Activated naive CD8-positive, alpha-beta T cell treated with anti-CD3 and anti-CD28 coated beads, Interleukin-2, amount 50 U/mL, for 24 hours (primary cell): ENCODE data around the gene PRDX3.
"Not testable (repeated sequence)": the region's sequence is repeated elsewhere in the genome, so short reads cannot be mapped to it uniquely, and the experiment has no call there.

ENCODE experiments used
- ATAC-seq: fragments of 150-1000 bp; cut with Tn5 transposase; one replicate; pipeline ENCODE4 v1.10.0; 2021
- DNase-seq: peaks from one replicate; pipeline ENCODE4 v3.0.0; 2021
- H3K27ac Mint-ChIP-seq: one replicate; pipeline ENCODE4 v1.8.0; 2021; ENCODE audit warnings: mild to moderate bottlenecking, mixed read lengths
- H3K27me3 Mint-ChIP-seq: one replicate; pipeline ENCODE4 v1.8.0; 2021; ENCODE audit warnings: mixed read lengths
- H3K36me3 Mint-ChIP-seq: one replicate; pipeline ENCODE4 v1.8.0; 2021; ENCODE audit warnings: low read depth, mixed read lengths
- H3K4me1 Mint-ChIP-seq: one replicate; pipeline ENCODE4 v1.8.0; 2021; ENCODE audit warnings: mixed read lengths
- H3K4me3 Mint-ChIP-seq: one replicate; pipeline ENCODE4 v1.8.0; 2021; ENCODE audit warnings: mild to moderate bottlenecking, moderate library complexity, mixed read lengths
- H3K9me3 Mint-ChIP-seq: one replicate; pipeline ENCODE4 v1.8.0; 2021; ENCODE audit warnings: mixed read lengths

Gene PRDX3

DNA sequence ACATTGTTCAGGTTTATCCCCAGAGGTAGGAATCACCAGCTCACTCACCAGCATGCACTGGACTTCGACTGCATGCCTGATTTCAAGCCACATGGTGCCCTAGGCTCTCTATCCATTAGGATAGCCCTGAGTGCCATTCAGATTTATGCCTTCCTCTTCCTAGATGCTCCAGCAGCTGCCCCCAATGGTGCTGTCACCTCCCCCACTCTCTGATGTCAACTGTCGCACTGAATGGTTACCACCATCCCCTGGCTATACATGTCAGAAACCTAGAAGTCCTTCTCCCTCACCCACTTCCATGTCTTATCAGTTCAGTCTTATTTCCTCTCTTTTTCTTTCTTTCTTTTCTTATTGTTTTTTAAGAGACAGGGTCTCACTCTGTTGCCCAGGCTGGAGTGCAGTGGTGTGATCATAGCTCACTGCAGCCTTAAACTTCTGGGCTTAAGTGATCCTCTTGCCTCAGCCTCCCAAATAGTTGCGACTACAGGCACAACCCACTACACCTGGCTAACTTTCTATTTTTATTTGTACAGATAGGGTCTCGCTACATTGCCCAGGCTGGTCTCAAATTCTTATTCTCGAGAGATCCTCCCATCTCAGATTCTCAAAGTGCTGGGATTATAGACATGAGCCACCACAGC lies 16.0 kb downstream of the PRDX3 start:
- Mint-ChIP-seq H3K9me3 (no peaks in the 10 kb centered on the region), H3K27me3 (no peaks in the 10 kb centered on the region), H3K4me3 (no peak overlapping the region), H3K36me3 (peaks cover 47% of the 10 kb centered on the region), H3K27ac (peak overlapping the region; percentile 57), H3K4me1 (peaks cover 40% of the 10 kb centered on the region)
- ATAC-seq (no peak), DNase-seq (no peak)

- ATAC-seq: no peak
- H3K27ac Mint-ChIP-seq: peak overlapping the region; percentile 57
- no peaks in the 10 kb centered on the region for H3K9me3 Mint-ChIP-seq
- no peak for DNase-seq
- H3K27me3 Mint-ChIP-seq: no peaks in the 10 kb centered on the region
- peaks cover 42% of the 10 kb centered on the region for H3K36me3 Mint-ChIP-seq
- H3K4me1 Mint-ChIP-seq: peaks cover 36% of the 10 kb centered on the region
- H3K4me3 Mint-ChIP-seq: no peak overlapping the region
These were observed 16.7 kb downstream of the PRDX3 start for GRCh38 chr10:119161680-119162451.

DNA sequence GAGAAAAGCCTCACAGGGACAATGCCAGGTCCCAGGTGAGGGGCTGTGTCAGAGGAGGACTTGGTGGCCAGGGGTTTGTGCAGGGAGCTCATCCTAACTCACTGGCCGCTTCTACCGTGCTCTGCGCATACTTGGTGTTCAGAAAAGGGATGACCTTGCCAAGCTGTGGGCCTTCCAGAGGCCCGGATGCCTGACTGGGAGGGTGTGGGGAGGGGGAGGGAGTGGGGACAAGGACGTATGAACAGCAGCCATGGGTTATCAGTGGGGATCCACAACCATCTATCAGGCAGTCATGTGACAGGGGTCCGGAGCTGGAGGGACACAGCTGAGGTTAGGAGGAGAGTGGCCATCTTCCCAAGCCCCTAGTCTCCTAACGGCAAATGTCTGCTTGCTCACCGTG lies 19.3 kb downstream of the PRDX3 start:
- H3K4me1 Mint-ChIP-seq: peaks cover 21% of the 10 kb centered on the region
- H3K27ac Mint-ChIP-seq: no peak overlapping the region

DNA sequence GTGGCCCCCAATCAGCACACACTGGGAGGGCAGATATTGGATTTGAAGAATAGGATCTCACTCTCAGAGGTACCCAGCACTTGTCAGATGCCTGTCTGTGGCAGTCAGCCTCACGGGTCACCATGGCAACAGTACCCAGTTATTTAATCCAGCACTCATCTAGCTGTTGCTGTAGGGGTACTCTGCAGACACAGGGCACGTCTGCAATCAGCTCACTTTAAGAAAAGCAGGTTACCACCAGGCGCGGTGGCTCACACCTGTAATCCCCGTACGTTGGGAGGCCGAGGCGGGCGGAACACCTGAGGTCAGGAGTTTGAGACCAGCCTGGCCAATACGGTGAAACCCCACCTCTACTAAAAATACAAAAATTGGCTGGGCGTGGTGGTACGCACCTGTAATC lies 25.0 kb downstream of the PRDX3 start:
- ATAC-seq (no peak), DNase-seq (no peak)
- no peaks in the 10 kb centered on the region for H3K9me3 Mint-ChIP-seq
- no peak overlapping the region for H3K27ac Mint-ChIP-seq
- H3K4me3 Mint-ChIP-seq: no peak overlapping the region
- H3K4me1 Mint-ChIP-seq: no peaks in the 10 kb centered on the region
- peaks cover 47% of the 10 kb centered on the region for H3K36me3 Mint-ChIP-seq
- H3K27me3 Mint-ChIP-seq: no peaks in the 10 kb centered on the region

More for the DNA sequence above, 19.3 kb downstream of the PRDX3 start:
- Mint-ChIP-seq H3K36me3 (peaks cover 58% of the 10 kb centered on the region), H3K9me3 (no peaks in the 10 kb centered on the region), H3K27me3 (no peaks in the 10 kb centered on the region), H3K4me3 (no peak overlapping the region)
- ATAC-seq: no peak
- no peak for DNase-seq

DNA sequence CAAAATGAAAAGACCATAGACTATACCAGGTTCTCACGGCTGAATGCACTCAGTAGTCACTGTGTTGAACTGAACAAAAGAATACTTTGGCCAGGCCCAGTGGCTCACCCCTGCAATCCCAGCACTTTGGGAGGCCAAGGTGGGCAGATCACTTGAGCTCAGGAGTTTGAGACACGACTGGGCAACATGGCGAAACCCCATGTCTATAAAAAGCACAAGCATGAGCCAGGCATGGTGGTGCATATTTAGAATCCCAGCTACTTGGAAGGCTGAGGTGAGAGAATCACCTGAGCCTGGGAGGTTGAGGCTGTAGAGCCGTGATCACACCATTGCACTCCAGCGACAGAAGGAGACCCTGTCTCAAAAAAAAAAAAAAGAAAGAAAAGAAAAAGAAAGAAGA lies 25.6 kb downstream of the PRDX3 start:
- ATAC-seq: no peak
- Mint-ChIP-seq H3K36me3 (peaks cover 44% of the 10 kb centered on the region), H3K27me3 (no peaks in the 10 kb centered on the region), H3K4me1 (no peaks in the 10 kb centered on the region), H3K4me3 (no peak overlapping the region), H3K27ac (no peak overlapping the region), H3K9me3 (no peaks in the 10 kb centered on the region)
- DNase-seq: no peak

DNA sequence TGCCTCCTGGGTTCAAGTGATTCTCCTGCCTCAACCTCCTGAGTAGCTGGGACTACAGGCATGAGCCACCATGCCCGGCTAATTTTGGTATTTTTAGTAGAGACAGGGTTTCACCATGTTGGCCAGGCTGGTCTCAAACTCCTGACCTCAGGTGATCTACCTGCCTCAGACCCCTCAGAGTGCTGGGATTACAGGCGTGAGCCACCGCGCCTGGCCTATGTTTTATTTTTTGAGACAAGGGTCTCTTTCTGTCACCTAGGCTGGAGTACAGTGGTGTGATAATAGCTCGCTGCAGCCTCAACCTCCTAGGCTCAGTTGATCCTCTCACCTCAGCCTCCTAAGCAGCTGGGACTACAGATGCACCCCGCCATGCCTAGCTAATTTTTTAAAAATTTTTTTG lies 27.0 kb downstream of the PRDX3 start:
- H3K9me3 Mint-ChIP-seq, H3K4me1 Mint-ChIP-seq, ATAC-seq, DNase-seq, H3K27ac Mint-ChIP-seq, H3K27me3 Mint-ChIP-seq, H3K4me3 Mint-ChIP-seq: not testable (repeated sequence)
- H3K36me3 Mint-ChIP-seq: peaks cover 40% of the 10 kb centered on the region

GRCh38 chr10:119149729-119150128 lies 28.9 kb downstream of the PRDX3 start:
- Mint-ChIP-seq H3K4me3 (no peak overlapping the region), H3K27me3 (no peaks in the 10 kb centered on the region), H3K36me3 (peaks cover 27% of the 10 kb centered on the region), H3K9me3 (no peaks in the 10 kb centered on the region), H3K27ac (no peak overlapping the region), H3K4me1 (no peaks in the 10 kb centered on the region)
- DNase-seq (no peak), ATAC-seq (no peak)

DNA sequence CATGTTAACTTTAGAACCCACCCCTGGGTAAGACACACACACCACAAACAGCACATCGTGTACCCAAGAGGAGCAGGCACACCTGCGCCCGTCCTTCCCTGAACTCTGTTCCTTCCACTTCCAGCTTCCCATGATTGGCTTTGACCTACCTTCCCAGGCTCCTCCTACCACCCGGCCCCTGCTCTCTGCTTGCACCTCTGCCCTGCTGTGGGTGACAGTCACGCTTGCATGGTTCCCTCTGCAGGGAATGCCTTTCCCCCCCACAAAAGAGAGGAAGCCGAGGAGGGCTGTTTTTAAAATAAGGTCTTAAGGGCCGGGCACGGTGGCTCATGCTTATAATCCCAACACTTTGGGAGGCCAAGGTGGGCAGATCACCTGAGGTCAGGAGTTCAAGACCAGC lies 29.5 kb downstream of the PRDX3 start:
- H3K4me1 Mint-ChIP-seq: no peaks in the 10 kb centered on the region
- no peak overlapping the region for H3K4me3 Mint-ChIP-seq
- H3K9me3 Mint-ChIP-seq: no peaks in the 10 kb centered on the region
- H3K27ac Mint-ChIP-seq: no peak overlapping the region
- DNase-seq (no peak), ATAC-seq (no peak)
- no peaks in the 10 kb centered on the region for H3K27me3 Mint-ChIP-seq
- H3K36me3 Mint-ChIP-seq: peaks cover 22% of the 10 kb centered on the region

- H3K4me3 Mint-ChIP-seq: no peak overlapping the region
- H3K4me1 Mint-ChIP-seq: peaks cover 4% of the 10 kb centered on the region
- no peak for ATAC-seq
- H3K27ac Mint-ChIP-seq: no peak overlapping the region
- H3K9me3 Mint-ChIP-seq: no peaks in the 10 kb centered on the region
- H3K27me3 Mint-ChIP-seq: no peaks in the 10 kb centered on the region
- peaks cover 25% of the 10 kb centered on the region for H3K36me3 Mint-ChIP-seq
- no peak for DNase-seq
These were observed 35.0 kb downstream of the PRDX3 start for GRCh38 chr10:119143657-119144056.

- Mint-ChIP-seq H3K36me3 (peaks cover 24% of the 10 kb centered on the region), H3K27ac (no peak overlapping the region), H3K27me3 (no peaks in the 10 kb centered on the region), H3K4me1 (peaks cover 5% of the 10 kb centered on the region), H3K4me3 (no peak overlapping the region), H3K9me3 (no peaks in the 10 kb centered on the region)
- no peak for ATAC-seq
- DNase-seq: no peak
These were observed 37.9 kb downstream of the PRDX3 start for GRCh38 chr10:119140603-119141245.

- Mint-ChIP-seq H3K4me1 (peaks cover 13% of the 10 kb centered on the region), H3K4me3 (no peak overlapping the region), H3K9me3 (no peaks in the 10 kb centered on the region), H3K27me3 (no peaks in the 10 kb centered on the region), H3K27ac (peak overlapping the region; percentile 14), H3K36me3 (peaks cover 28% of the 10 kb centered on the region)
- DNase-seq (peak; percentile 41), ATAC-seq (peak; percentile 75)
These were observed 39.0 kb downstream of the PRDX3 start for GRCh38 chr10:119139464-119140067.

GRCh38 chr10:119138346-119139306 lies 40.0 kb downstream of the PRDX3 start:
- no peak overlapping the region for H3K4me3 Mint-ChIP-seq
- ATAC-seq (no peak), DNase-seq (no peak)
- H3K4me1 Mint-ChIP-seq: peaks cover 22% of the 10 kb centered on the region
- H3K27me3 Mint-ChIP-seq: no peaks in the 10 kb centered on the region
- no peaks in the 10 kb centered on the region for H3K9me3 Mint-ChIP-seq
- no peak overlapping the region for H3K27ac Mint-ChIP-seq
- peaks cover 27% of the 10 kb centered on the region for H3K36me3 Mint-ChIP-seq

GRCh38 chr10:119137878-119138277 lies 40.7 kb downstream of the PRDX3 start:
- H3K4me3 Mint-ChIP-seq, H3K27me3 Mint-ChIP-seq, H3K9me3 Mint-ChIP-seq, DNase-seq, ATAC-seq, H3K27ac Mint-ChIP-seq: not testable (repeated sequence)
- Mint-ChIP-seq H3K4me1 (peaks cover 28% of the 10 kb centered on the region), H3K36me3 (peaks cover 29% of the 10 kb centered on the region)

DNA sequence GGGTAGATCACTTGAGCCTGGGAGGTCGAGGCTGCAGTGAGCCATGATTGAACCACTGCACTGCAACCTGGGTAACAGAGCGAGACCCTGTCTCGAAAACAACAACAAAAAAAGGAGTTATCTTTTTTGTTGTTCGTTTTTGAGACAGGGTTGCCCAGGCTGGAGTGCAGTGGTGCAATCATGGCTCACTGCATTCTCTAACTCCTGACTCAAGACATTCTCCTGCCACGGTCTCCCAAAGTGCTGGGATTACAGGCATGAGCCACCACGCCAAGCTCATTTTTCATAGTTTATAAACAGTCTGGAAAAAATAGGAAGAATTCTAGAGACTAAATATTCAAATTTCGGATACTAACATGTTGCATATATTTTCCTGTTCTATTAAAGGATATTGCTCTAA lies 42.5 kb downstream of the PRDX3 start:
- H3K9me3 Mint-ChIP-seq: no peaks in the 10 kb centered on the region
- peaks cover 46% of the 10 kb centered on the region for H3K4me1 Mint-ChIP-seq
- DNase-seq (no peak), ATAC-seq (no peak)
- H3K4me3 Mint-ChIP-seq: no peak overlapping the region
- H3K27me3 Mint-ChIP-seq: no peaks in the 10 kb centered on the region
- H3K27ac Mint-ChIP-seq: no peak overlapping the region
- H3K36me3 Mint-ChIP-seq: peaks cover 36% of the 10 kb centered on the region
